Fibroblast of upper back skin (primary cell): ENCODE data around the gene KIF16B.

Source experiments
- DNase-seq: peaks from one replicate; pipeline ENCODE4 v3.0.0-alpha.2; 2013

Gene KIF16B

GRCh38 chr20:16424780-16425179, 148.5 kb downstream of the KIF16B start:
- DNase-seq: no peak

GRCh38 chr20:16423311-16424212, 149.7 kb downstream of the KIF16B start:
- no peak for DNase-seq

DNA sequence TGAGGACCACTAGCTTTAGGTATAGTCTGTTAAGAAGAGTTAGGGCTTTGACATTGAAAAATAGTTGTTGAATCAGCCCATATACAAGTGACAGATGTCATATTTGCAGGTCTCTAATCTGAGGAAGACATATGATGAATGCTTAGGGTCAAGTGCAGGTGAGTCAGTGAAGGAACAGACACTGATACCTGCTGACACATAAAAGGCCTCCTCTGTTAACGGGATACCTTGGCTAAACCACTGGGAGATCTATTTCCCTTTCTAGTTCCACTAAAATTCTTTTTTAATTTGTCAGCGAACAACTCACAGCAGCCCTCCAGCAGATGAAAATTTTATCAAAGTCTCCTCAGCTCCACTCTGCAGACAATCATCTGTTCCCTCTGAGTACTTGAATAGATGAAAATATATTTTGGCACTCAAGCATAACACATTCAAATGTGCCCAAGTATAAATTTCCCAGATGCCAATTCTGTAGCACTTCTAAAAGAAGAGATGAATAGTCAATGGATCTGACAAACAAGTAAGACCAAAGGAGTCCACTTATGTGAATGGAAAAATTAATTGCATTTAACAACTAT, 154.0 kb downstream of the KIF16B start:
- no peak for DNase-seq

GRCh38 chr20:16418616-16419015, 154.6 kb downstream of the KIF16B start:
- DNase-seq: no peak

DNA sequence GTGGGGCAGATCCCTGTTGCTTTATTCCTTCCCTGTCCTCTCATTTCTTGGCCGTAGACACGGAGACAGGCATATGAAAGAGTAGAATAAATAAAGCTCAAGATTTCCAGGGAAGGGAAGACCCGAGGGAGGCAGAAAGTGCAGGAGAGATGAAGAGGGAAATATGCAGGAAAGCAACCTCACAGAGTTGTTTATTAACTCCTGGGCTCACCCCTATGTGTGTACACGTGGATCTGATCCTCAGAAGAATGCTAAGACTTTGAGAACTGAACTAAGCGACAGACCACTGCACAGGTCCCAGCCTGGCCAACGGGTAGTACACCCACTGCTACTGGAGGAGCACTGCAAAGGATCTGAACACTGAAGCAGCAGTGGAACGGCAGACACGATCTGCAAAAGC, 156.2 kb downstream of the KIF16B start:
- DNase-seq: no peak

DNA sequence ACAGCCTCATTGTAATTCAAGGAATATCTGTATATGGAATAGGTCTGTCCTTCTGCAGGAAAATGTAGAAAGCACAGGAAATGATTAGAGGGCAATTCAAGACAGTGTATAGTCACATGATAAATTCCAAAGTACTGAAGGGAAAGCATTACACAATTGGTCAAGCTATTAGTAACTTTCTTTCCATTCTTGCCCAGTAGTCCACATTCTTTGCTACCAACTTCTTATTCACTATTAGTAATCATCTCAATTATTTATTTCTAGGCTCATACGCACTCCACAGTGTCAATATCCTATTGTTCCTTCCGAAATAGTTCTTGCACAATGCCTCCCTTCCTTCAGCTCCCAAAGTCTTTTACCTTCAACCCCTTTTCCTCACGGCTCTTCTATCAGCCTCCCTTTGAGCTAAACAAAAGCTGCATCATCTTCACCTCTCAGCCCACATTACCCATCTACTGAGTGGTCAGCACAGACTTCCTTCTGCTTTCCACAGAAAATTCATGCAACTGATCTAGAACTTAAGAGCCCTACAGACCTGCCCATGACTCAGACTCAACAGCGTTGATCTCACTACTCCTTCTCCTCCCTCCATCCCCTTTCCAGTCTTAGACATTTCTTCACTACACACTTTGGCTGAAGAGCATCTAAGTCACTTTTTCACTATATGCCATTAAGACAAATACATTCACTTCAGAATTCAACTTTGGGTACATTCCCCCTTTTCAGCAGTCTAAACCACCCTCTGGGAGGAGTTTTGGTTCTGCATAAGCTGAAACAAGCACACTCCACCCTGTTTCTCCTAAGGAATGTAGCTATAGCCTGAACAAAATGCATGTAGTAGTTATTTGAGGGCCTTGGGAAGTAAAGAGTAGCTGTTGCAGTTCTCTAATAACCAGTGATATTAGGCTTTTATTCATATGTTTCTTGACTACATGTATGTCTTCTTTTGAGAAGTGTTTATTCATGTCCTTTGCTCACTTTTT, 157.9 kb downstream of the KIF16B start:
- no peak for DNase-seq

DNA sequence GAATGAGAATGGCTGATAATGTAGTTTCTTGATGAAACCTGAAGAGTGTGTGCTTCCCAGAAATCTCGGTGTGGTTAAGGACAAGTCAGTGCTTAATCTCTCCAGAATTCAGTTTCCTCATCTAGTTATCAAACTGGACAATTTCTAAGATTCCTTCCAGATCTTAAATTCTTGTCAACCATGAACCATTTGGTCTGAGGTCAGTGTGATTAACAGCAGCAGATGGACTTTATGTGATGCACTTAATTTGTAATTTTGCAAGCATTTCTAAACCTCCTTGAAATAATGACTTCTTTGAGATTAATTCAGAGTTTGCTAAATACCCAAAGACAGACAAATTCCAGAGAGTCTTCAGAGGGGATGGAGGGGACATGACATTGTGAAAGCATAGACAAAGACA, 160.3 kb downstream of the KIF16B start:
- no peak for DNase-seq

DNA sequence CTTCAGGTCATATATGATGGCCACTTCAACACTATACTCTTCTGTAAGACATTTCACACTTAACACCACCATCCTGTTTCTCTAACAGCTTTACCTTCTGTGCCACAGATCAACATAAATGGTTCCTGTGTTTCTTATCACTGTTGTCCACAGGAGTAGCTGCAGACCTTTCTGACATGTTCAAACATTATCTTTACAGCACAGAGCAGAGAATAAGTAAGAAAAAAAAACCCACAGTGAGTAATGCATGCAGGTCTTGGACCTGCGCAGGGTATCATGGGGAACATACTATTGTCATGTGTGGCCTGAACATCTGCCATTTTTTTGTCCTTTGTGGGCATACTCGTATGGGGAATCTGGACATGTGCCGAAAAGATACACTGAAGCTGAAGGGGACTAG, 161.9 kb downstream of the KIF16B start:
- DNase-seq: no peak

DNA sequence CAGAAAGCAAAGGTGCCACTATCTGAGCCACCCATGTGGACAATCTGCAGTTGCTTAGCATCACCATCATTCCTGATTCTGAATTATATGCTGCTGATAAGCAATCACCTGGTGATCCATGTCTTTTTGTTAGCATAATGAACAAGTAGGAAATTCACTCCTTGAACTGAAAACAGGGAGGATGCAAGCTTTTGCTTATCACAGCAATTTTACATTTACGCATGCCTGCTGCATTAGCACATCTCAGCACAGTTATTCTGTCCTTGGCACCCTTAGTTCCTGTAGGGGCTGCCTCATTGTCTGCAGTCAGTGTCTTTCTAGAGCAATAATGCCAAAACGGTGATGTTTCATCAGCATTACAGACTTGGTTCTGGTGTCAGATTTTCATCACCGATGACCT, 162.6 kb downstream of the KIF16B start:
- no peak for DNase-seq

DNA sequence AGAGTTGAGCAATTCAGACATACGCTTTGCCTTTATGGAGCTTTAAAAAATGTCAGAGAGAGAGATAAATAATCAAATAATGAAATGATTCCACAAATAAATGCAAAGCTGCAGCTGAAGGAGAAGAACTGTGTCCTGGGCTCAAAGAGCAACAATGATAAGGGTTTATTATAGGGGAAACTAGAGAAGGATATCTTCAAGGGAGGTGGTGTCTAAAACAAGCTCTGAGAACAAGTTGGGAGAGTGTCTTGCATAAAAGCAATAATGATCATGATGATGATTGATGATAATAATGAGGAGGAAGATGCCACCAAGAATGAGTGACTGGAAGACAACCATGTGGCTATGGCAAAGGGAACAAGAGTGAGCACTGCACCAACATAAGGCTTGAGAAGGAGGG, 164.3 kb downstream of the KIF16B start:
- no peak for DNase-seq

DNA sequence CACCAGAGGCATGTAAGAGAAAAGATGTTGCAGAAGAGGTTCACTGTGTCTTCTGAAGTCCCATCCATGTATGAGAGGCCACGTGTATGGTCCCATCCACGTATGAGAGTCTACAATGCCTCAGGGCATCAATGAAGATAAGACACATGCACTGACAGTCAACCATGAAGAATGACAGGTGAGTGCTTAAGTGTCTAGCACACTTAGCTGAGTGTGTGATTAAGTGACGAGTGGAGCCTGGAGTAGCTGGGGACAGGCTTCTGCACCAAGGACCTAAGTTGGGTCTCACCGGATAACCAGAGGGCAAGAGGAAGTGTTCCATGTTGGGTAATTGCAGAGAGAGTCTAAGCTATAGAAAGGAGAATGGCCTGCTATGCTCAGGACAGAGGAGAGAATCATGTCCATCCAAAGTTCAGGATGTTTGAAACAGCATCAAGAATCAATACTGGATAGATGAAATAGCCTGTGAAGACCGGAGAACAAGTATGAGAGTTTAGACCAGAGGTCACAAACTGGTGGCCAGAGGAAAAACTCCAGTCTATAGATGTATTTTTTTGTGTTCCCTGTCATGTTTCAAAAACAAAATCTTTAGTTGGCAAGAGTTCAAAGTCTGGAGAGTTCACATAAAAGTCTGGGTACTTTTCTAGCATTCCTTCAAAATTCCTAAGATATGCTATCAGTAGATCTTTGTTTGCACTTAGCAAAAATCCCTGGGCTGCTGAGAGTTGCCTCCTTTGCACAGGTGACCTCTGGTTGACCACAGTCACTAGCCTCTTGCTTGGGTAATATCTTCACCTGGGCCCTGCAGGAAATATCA, 165.8 kb downstream of the KIF16B start:
- no peak for DNase-seq

DNA sequence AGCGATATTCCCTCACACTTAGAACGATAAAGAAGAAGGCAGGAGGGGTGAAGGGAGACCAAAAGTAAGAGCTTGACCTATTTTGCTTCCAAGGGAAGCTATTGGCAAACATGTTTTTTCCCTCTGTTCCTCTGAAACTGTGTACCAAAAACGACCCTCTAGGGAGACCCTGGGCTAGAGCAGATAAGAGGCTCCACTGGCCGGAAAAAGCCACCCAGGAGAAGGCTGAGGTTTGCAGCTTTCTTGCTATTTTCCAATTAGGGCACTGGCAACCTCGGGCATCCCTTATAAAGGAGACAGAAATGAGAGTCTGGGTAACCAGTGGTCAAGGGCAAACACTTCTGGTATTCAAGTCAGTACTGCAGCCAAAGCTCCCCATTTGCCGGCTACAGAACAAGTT, 168.0 kb downstream of the KIF16B start:
- no peak for DNase-seq

DNA sequence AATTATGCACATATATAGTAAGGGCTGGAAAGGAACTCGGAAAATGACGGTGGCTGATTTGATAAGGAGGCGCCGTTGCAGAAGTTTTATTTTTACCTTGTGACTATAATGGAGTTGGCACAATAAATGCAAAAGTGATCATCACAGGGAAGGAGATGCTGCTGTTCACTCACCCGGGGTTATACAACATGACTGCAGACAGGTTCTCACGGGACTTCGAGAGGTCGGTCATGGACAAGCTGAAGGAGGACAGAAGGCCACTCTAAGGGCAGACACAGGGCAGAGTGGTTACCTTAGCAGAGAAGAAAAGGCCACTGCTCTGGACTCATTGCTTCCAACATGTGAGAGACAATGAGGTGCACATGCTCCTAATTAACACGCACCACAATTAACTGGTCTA, 168.6 kb downstream of the KIF16B start:
- DNase-seq: no peak

DNA sequence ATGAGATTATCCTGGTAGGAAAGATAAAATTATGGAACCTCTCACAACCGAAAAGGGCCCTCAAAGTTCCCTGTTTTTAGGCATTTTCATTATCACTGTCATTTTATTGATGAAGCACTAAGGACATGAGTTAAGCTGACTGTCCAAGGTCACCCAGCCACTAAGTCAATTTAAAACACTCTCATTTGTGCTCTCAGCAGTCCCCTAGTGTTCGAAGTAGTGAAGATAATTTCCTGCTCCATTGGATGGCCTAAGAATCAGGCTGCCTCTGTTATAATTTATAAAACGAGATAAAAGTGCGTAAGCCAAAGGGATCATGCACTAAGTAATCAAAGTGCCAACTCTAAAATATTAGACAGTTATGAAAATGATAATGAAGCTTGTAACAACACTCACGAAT, 169.1 kb downstream of the KIF16B start:
- DNase-seq: no peak

GRCh38 chr20:16400234-16400633, 173.0 kb downstream of the KIF16B start:
- DNase-seq: no peak

- DNase-seq: no peak
Measured at GRCh38 chr20:16399801-16400200, 173.4 kb downstream of the KIF16B start.

DNA sequence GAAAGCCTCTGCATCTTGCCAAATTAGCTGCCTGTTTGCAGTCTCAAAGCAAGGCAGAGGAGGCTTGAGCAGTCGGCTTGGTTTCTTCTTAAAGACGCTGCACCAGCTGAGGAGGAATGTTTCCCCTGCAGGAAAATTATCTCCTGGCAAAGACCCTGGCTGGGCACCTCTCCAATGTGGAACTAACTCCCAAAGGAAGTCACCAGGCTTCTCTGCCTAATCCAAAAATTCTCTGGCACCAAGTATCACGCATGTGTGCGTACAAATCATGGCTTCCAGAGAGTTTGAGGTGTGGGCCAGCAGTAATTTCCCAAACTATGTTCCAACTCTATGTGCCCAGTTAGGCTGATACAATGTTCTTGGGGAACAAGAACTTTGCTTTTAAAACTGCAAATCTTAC, 176.2 kb downstream of the KIF16B start:
- DNase-seq: peak; percentile 19

DNA sequence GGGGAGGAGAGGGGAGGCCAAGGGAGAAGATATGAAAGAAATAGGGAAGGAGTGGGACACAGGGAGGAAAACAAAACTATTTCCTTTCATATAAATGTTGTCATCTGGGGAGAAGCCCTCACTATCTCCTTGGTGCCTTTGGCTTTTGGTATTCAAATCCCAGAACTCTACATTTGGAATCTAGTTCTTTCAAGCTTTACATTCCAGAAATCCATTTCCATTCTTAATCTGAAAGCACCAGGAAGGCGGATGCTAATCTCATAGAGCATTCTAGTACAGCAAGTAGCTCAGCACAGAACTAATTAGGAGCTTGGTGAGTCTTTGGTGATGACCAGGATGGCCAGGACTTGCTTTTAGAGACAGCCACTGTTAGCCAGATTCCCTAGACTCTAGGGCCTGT, 177.9 kb downstream of the KIF16B start:
- no peak for DNase-seq

- DNase-seq: no peak
Measured at GRCh38 chr20:16394784-16395183, 178.5 kb downstream of the KIF16B start.

DNA sequence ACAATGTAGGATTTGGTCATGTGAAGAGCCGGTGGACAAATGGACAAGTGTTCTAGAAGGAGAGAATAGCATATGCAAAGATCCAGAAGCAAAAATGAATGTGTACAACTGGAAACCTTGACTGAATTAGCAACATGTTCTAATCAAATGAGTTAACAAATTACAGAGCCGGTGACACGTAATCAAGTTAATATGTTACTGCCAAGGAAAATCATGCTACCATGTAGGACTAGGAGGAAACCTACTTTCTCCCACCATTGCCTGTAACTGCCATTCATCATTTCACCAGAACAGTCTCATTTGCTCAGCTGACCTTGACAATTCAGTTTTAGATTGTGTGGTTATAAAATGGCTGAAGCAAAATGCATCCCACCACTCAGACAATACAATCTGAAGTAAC, 179.4 kb downstream of the KIF16B start:
- DNase-seq: no peak

DNA sequence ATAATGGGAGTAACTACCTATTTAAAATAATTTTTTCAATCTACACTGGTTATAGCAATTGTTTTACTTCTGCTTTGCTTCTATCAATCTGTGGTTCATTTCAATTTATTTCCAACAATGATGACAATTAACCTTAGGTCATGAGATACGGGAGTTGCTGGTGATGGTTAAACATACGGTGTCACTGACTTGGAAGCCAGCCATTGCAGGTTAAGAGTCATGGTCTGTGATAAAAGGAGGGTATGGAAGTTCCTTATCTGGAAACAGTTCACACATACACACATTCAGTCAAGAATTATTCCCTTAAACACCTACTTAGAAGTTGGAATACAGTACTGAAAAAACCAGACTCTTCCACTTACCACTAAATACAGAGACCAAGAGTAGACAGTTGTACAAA, 180.0 kb downstream of the KIF16B start:
- DNase-seq: no peak

- DNase-seq: no peak
Measured at GRCh38 chr20:16392346-16392745, 180.9 kb downstream of the KIF16B start.

GRCh38 chr20:16390991-16391390, 182.3 kb downstream of the KIF16B start:
- no peak for DNase-seq
